Neural progenitor cell (in vitro differentiated cells): ENCODE results near the gene CCDC73.

Source experiments
- EZH2 ChIP-seq: fragments of 200-600 bp; sonication (generic); IDR thresholded peaks from 2 replicates; pipeline ENCODE4 v1.6.1; 2017; ENCODE audit warnings: antibody characterized with exemption, mild to moderate bottlenecking, moderate library complexity
- EZH2phosphoT487 ChIP-seq: fragments of 200-600 bp; sonication (generic); IDR thresholded peaks from 2 replicates; pipeline ENCODE4 v1.6.1; 2017; ENCODE audit warnings: antibody characterized with exemption
- TF ChIP-seq, protein P1 (sequence below): fragments of 200-600 bp; sonication (generic); IDR thresholded peaks from 2 replicates; pipeline ENCODE4 v1.5.1; 2017; ENCODE audit warnings: antibody characterized with exemption, mild to moderate bottlenecking

- TF ChIP-seq, protein P1, sequence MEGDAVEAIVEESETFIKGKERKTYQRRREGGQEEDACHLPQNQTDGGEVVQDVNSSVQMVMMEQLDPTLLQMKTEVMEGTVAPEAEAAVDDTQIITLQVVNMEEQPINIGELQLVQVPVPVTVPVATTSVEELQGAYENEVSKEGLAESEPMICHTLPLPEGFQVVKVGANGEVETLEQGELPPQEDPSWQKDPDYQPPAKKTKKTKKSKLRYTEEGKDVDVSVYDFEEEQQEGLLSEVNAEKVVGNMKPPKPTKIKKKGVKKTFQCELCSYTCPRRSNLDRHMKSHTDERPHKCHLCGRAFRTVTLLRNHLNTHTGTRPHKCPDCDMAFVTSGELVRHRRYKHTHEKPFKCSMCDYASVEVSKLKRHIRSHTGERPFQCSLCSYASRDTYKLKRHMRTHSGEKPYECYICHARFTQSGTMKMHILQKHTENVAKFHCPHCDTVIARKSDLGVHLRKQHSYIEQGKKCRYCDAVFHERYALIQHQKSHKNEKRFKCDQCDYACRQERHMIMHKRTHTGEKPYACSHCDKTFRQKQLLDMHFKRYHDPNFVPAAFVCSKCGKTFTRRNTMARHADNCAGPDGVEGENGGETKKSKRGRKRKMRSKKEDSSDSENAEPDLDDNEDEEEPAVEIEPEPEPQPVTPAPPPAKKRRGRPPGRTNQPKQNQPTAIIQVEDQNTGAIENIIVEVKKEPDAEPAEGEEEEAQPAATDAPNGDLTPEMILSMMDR: no peak
- TF ChIP-seq EZH2phosphoT487: no peak
- no peak for TF ChIP-seq EZH2
Measured at GRCh38 chr11:32826113-32826512, 31.7 kb upstream of the CCDC73 start.
